Fibroblast of skin of left biceps (primary cell): Measurements from ENCODE around the gene AKR1C4.

Source experiments
- DNase-seq, 2 experiments: peaks; one replicate each; pipeline ENCODE4 v3.0.0-alpha.2; 2013; ENCODE audit warnings: low read depth in 2 of 2

Gene AKR1C4

DNA sequence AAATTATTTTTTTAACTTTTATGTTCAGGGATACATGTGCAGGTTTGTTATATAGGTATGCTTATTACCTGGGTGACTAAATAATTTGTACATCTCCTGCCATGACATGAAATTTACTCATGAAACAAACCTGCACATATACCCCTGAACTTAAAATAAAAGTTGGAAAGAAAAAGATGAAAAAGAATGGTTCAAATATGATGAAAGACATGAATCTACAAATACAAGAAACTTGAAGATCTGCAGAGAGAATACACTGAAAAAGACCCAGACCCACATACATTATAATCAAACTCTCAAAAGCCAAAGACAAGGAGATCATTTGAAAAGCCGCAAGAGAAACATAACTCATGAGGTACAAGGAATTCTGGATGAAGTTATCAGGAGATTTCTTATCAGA, 70.2 kb downstream of the AKR1C4 start:
- no peak for DNase-seq

DNA sequence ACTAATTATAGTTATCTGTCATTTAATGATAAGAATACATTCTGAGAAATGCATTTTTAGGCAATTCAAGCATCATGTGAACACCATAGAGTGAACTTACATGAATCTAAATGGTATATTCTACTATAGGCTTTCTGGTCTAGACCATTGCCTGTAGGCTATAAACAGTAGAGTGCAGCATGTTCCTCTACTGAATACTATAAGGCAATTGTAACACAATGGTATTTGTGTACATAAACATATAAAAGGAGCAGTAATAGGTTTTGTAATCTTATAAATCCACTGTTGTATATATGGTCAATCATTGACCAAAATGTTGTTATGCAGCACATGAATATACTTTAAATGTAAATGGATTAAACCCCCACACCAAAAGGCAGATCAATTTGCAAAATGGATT, 71.6 kb downstream of the AKR1C4 start:
- DNase-seq = no peak
